ENCODE data around the gene LMOD2.

Gene LMOD2

DNA sequence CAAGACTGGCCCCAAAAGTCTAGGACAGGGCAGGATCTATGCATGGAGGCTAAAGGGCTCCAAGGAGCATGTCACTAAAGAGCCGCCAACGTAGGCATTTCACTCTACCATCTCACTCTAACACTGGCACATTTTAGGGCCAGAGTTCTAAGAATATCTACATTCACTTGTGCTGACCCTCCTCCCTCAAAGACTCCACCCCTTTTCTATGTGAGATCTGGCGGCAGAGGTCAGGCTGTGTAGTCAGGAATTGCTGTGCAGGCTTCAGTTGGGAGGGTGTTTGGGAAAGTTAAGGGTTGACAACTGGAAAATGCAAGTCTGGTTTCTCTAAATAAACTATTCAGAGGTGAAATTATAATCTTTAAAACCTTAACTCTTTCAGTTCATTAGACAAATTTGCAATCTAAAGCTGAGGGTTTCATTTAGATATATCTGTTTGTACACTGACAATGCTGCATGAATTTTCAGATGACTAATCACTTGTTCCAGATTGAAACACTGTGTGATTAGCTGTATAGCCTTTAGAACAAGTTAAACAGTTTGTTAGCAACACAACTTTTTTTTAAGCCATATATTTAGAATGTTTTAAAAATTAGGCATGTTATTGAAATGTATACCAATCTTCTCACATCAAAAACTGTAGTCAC lies 18.2 kb downstream of the LMOD2 start:
- no peak for DNase-seq (ENCODE audit: low read depth)

DNA sequence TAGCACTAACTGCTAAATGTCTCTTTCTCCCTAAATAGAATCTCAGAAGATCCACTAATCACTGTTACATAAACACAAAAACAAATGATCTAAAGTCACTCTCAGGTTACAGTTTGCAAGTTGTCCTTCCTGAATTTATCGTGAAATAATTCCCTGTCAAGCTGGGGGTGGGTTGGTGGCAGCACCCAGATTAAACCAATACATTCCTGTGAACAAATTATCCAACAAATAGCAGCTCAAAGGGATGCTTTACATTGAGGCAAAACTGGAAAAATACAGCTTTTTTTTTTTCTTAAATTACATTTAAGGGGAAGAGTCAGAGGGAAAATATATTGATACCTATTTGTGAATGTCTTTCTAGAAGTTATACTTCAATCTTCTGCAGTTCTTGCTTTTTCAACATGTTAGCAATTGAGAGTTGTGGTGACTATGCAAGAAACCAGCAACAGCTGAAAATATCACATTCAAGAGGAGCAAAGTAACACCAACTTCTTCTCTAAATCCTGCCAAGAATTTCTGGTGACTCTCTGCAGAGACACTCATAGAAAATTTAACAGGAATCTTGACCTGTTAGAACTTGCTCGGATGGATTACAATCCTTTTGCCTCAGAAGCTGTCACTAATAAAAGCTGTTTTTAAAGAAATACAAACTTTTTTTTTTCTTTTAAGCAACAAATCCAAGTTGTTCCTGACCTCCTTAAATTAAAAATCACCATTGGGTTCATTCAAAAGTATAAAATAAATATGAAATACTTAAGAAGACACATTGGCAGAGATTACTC lies 18.9 kb downstream of the LMOD2 start:
- no peak for DNase-seq (ENCODE audit: low read depth)

DNA sequence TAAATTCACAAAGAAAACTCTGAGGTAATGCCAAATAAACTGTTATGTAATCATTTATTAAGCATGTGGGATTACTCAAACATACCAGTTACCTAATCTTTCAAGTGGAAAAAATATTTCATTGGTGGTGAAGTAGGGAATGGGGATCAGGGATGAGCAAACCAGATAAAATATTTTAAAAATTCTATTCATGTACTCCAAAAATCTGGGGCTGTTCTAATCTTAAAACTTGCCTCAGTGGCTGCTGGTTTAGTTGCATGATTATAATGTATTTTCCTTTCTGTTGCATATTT lies 19.5 kb downstream of the LMOD2 start:
- DNase-seq (ENCODE audit: low read depth): no peak

DNA sequence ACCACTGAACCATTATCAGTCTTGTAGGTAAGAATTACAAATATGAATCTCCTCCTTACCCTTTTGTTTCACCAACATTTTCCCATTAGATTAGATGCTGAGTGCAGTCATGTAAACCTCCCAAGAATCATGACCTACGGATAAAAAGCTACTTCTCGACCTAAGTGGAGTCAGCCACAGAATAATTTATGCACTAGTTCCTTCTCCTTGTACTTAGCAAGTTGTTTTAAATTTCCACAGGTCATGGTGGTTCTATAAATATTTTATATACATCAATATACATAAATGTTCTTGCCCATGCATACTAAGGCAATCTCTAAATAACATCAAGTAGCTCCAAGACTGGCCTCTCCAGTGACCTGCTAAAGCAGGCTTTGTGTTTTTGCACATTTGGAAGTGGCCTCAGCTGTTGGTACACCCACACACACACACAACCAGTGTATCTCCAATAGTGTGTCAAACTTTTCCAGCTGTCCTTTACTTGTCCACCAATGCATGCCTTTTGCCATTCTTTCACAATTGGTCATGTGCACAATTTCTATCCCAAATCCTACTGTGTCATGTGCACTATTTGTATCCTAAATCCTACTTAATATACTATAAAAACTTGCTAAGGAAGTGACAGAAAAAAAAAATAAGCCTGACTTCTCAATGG lies 21.5 kb downstream of the LMOD2 start:
- DNase-seq (ENCODE audit: low read depth): no peak

DNA sequence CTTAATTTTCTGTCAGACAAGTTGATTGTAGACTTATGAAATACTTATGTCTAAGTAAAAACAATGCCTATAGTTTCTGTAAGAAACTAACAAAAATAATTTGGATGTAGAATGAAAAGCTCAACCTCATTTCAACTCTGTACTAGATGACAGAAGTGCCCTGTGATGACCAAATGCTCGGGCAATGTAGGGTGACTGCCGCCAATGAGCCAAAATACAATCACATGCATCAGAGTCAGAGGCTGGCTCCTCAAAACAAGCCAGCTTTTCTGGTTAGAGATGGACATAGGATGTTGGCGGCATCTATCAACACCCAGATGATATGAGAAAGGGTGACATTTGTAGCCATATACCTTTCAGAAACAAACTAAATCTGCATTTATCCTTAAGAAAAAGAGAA lies 23.9 kb downstream of the LMOD2 start:
- no peak for DNase-seq (ENCODE audit: low read depth)

DNA sequence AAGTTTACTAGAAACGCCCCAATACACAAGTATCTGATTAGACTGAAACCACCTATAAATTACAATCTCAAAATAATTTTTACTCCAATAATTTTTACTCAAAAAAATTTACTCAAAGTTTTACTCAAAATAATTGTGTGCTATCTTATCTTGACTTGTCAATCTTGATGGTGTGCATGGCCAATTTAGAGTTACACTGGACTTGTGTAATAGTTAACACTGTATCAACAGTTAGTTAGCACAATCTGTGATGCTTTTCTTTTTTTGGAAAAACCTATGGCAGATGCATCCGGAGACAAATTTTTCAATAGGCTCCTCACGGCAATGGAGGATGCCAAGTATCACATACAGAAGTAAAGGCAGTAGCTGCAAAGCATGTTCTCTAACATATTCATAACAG lies 24.9 kb downstream of the LMOD2 start:
- DNase-seq (ENCODE audit: low read depth): no peak

DNA sequence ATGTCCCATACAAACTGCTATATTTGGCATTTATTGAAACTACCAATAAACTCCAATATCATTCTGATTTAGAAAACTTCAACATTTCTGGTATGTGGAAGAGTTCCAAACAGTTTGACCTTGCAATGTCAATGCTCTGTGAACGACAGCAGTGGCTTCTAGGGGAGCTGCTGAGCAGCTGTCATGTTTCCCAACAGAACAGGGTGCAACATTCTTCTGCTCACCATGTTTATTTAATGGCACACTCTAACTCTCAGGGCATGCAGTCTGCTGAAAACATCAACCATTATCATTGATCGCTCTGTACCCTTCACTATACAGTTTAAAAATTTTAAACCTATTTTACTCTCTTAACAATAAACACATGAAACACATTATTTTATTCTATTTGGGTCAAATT lies 25.9 kb downstream of the LMOD2 start:
- no peak for DNase-seq (ENCODE audit: low read depth)

DNA sequence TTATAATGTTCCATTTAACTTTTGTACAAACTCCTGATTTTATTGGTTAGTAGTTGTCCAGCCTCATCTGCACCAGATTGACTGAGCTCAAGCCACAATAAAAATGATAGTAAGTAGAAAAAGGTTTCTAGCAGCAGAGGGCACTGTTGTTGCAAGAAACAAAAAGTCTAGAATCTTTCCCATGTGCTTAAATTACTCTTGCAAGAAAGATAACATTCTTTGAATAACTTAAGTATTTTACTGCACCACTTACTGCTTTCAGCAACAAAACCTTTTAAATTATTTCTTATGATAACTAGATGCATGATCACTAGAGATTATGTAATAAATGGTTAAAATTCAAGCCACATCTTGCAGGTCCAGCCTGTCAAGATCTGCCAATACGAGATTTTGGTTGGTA lies 27.0 kb downstream of the LMOD2 start:
- DNase-seq (ENCODE audit: low read depth): no peak

DNA sequence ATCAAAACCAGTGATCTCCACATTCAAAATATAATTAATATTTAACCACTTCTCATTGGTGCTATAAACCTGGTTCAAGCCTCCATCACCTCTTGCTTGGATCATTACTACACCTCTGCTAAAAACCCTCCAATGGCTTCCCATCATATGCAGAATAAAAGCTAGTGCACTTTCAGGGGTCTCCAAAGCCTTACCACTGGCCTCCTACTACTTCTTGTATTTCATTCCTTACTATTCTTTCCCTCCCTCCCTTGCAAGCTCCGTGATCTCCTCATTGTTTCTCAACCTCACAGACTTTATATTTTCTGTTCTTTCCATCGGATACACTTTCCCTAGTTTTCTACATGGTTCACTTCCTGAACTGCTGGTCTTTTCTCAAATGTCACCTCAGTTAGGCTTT lies 31.5 kb downstream of the LMOD2 start:
- no peak for DNase-seq (ENCODE audit: low read depth)

DNA sequence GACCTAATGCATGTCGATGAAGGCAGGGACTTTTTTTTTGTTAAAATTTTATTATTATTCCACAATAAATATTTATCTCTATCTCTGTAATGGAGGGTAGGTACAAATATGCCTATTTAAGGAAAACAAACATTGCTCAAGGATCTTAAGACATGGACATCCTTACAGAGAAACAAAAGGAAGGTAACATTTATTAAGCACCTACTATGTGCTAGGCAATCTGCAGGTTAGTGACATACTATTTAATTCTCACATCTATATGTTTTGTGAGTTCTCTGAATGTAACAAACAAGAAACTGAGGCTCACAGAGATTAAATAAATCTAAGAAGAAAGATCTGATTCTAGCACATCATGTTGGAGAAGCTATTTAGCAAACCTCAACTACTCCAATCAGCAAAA lies 32.1 kb downstream of the LMOD2 start:
- DNase-seq (ENCODE audit: low read depth): no peak

DNA sequence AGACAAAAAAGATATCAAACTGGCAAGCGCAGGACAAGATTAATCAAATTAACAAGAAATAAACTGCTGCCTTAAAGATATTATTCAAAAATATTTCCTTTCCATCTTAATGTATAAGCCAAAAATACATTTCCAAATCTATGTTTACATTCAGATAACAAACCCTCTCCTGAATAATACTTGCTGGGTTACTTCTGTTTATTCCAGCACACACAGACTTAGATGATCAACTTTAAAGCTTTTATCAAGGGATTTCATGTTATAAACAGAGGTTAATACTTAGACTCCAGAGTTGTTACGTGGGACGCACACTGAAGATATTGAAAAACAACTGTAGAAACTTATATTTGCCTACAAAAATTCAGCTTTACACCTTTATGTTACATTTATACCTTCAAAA lies 33.6 kb downstream of the LMOD2 start:
- no peak for DNase-seq (ENCODE audit: low read depth)

DNA sequence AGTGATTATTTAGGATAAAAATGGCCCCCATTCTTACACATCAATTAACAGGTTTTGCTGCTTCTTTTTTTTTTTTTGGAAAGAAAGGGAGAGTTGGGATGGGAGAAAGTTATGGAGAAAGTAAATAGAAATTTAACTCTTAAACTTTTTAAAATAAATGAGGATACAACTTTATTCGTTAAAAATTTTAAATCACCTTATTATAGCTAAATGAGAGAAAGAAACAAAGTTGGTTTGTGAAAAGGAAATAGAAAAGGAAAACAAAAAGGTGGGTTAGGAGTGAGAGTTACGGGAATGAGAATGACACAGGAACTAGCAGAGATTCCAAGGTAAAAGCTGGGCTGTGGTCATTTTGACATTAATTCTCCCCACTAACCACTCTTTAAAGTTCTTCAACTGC lies 34.9 kb downstream of the LMOD2 start:
- no peak for DNase-seq (ENCODE audit: low read depth)

DNA sequence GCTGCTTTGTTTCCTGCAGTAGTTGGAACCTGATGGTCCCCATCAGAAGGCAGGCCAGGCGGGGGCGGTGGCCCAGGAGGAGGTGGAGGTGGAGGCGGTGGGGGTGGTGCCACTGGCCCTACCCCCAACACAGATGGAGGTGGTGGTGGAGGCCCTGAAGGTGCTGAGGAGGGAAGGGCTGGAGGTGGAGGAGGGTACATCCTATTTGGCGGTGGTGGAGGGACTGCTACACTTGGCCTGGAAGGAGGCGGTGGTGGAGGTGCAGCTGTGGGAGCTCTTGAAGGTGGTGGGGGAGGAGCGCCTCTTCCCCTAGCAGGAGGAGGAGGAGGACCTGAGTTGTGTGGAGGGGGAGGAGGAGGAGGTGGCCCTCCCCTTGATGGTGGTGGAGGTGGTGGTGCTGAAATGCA lies 36.8 kb downstream of the LMOD2 start:
- no peak for DNase-seq (ENCODE audit: low read depth)

DNA sequence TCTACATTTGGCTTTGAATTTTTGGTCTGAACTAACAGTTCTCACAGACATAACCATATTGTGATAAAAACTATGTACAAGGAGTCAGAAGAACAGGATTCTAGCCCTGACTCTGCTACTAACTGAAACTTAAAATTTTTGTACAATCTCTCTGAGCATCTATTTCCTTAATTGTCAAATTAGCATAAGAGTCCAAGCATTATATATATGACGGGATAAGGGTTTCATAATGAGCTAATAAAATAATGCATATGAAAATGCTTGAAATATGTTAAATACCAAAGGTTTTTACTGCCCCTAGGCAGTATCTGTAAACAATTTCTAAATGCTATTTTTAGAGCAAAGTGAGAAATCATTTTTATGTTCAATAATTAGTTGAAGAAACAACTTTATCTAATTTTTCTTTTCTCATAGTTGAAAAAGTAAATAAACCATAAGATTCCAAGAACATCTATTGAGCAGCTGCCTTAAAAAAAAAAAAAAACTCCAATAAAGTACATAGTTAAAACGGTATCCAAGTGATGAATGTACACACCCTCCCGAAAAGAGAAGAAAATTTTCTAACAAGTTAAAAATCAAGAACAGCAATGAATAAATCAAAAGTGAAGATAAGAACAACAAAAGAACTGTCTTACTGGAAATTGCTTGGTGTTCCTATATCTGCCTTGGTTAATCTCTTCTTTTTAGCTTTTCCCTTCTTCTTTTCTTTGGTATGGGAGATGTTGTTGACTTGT lies 40.4 kb downstream of the LMOD2 start:
- no peak for DNase-seq (ENCODE audit: low read depth)

DNA sequence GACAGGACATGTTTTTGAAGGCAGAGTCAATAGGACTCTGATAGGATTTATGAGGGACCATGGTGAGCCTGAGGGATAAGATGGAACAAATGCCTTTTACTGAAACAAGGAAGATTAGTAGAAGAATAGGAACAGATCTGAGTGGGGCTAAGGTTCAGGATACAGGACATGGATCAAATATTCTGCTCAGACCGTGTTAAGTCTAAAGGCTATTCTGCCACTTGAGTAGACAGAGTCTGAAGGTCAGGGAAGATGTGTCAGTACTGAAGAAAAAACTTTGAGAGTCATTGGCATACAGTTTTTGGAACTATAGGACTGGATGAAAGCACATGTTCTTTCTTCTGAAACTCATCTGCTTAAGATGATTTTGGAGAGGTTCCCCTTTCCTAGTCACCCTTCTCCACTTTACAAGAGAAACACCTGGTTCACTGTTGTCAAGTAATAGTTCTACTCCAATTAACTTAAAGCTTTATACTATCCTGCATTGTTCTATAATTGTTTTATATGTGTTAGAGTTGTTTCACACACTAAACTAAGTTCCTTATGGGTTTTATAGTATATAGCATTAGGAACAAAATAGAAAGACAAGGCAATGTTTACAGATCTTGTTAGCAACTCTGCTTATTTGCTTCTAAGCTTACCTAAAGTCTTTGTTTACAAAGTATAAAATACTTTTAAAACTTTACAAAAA lies 49.7 kb downstream of the LMOD2 start:
- no peak for DNase-seq (ENCODE audit: low read depth)

DNA sequence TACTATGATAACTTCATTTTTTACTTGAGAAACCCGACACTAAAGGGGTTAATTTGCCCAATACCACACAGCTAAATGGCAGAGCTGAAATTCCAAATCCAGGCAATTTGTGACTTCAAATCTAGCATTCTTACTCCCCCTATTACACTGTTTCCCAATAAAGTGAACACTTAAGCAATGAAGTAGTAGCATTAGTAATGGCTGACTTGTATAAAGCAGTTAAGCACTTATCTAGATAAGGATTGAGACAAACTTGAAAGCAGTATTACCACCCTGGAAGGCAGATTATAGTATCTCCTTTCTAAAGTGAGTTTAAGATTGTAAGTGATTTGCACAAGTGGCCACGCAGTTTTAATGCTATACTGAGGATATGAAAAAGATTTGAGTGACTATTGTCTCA lies 53.9 kb downstream of the LMOD2 start:
- no peak for DNase-seq (ENCODE audit: low read depth)

DNA sequence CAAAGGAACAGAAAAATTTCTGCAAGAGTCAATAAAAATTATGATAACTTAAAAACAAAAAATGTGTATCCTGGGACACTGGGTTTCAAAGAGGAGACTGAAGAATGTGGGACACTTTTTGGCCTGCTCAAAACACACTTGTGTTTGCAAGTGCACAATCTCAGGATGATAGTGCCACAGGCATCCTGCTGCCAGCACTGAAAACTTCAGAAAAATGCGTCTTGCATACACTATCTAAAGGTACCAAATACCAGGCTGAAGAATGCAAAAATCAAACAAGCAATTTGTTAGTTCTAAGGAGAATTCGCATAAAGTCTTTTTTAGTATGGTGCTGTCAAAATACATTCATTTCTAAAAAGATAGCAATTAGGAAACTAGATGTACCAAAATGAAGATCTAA lies 55.0 kb downstream of the LMOD2 start:
- no peak for DNase-seq (ENCODE audit: low read depth)

DNA sequence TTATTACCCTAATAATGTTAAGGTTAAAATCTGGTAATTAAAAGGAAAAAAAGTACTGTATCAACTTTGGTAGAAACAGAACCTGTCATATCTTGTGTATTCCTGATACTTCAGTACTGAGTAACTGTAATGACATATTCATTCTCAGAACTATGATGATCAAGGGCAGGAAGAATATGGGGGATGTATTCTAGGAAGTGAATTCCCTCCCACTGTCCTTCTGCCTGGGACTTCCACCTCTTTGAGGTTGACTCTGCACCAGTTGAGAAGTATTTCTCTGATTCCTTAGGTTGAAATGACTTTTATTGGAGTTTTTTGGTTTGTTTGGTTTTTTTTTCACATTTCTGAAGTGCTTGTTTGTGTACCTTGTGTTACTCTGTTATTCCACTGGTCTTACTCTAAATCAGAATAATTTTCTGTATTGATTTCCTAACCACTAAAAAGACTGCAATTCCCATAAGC lies 56.2 kb downstream of the LMOD2 start:
- DNase-seq (ENCODE audit: low read depth): no peak

DNA sequence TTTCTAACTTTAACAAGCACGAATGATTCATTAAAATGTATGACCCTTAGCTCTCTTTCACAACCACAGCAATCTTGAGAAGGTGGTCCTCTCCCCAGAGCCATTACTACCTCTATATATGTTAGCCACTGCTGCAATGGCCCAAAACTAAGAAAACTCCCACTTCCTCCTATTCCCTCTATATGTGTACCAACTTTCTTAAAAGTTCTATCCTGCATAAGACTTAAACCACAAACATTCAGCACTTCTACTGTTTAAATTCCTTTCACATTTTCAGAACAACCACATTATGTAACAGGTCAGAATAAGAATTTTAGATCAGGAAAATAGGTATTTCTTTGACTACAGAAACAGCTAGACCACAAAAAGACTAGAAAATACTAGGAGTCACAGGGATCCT lies 57.0 kb downstream of the LMOD2 start:
- DNase-seq (ENCODE audit: low read depth): no peak

Data from activated T-cell treated with anti-CD3 and anti-CD28 coated beads for 24 hours (primary cell).